ENCODE measurements around the gene SERPINA5.

DNA sequence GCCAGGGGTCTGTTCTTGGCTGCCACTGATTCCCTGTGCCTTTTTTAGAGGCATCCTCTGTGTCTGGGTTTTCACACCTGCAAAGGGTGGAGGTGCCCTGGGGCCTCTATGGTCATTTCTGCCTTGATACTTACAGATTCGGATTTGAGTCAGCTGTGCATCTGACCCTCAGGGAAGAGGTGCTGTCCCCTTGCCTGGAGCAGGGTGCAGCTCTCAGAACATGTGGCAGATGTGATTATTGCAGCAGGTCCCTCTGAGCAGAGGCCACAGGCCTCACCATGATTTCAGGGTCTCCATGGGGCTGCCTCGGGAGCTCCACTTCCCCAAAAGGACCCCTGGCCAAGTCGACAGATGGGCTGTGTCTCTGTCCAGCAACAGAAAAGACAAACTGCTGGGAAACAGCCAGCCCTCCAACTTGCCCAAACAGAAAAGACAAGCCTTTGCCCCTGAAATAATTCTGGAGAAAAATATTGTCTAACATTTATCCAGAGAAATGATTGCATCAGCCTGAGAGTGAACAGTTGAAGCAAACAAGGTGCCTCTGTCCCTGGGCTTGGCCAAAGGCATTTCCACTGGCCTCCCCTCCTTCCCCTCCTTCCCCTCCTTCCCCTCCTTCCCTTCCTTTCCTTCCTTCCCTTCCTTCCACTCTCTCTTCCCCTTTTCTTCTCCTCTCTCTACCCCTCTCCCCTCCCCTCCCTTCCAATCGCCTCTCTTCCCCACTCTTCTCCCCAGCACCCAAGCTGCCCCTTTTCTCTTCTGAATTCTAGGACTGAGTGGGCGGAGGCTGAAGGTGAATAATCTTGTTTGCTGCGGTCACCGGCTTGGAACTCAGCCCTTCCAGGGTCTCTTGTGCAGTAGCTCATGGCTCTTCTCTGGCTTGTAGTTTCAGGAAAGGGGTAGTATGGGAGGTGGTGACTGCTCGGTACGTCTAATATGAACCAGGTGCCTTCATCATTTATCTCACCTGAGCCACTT is 31.6 kb downstream of the SERPINA5 start:
- no peak for TF ChIP-seq TCF12 (IDR thresholded peaks at IDR 0.05; ENCODE audit: low read depth)
- TF ChIP-seq EP300 (IDR thresholded peaks at IDR 0.05; ENCODE audit: borderline replicate concordance) = no peak

Measured in Ishikawa (cell line).